H1 (cell line): ENCODE measurements around the gene ABCC10. TPM values are rescaled to one million over a fixed set of nuclear protein-coding genes. Genes with fewer than 3 reads are reported as not detected.

Source experiments
- CTCF ChIA-PET: fragments of 300-600 bp; sonication (Branson Sonifier 250); formaldehyde crosslinking; loops from one replicate; lab custom pipeline; 2021; ENCODE audit not compliant: partially characterized antibody; lab: Charles Lee
- POLR2A ChIA-PET: fragments of 300-600 bp; sonication (Branson Sonifier 250); formaldehyde crosslinking; loops from one replicate; lab custom pipeline; 2021; ENCODE audit warnings: inconsistent platforms; ENCODE audit not compliant: partially characterized antibody; lab: Charles Lee
- DNase-seq, 2 experiments: peaks; one replicate each; pipeline versions ENCODE4 v3.0.0 to v3.0.0-alpha.2; 2010 to 2022; ENCODE audit warnings: low spot score in 2 of 2, low read depth in 1 of 2, mixed read lengths in 1 of 2
- FAIRE-seq: peaks from 2 replicates; lab custom pipeline; 2011; peaks lifted over from hg19 to GRCh38; lab: Jason Lieb, UNC
- H2AFZ ChIP-seq: 2 replicates; pipeline ENCODE4 v1.8.1; 2012; ENCODE audit warnings: low read length, inconsistent platforms
- H2AK5ac ChIP-seq: 2 replicates; pipeline ENCODE4 v1.6.1; 2013; ENCODE audit warnings: low read depth, low read length
- H2BK120ac ChIP-seq: replicated peaks from 2 replicates; pipeline ENCODE3; 2013; ENCODE audit warnings: low read depth, low read length, inconsistent platforms
- H2BK12ac ChIP-seq: 2 replicates; pipeline ENCODE4 v1.6.1; 2013; ENCODE audit warnings: low read depth, low read length
- H2BK15ac ChIP-seq: 2 replicates; pipeline ENCODE4 v1.6.1; 2013; ENCODE audit warnings: low read length
- H2BK20ac ChIP-seq: 2 replicates; pipeline ENCODE4 v1.6.1; 2013; ENCODE audit warnings: low read length
- H2BK5ac ChIP-seq: 2 replicates; pipeline ENCODE4 v1.6.1; 2013; ENCODE audit warnings: low read depth, low read length
- H3K14ac ChIP-seq: 2 replicates; pipeline ENCODE4 v1.6.1; 2013; ENCODE audit warnings: inconsistent platforms; ENCODE audit not compliant: insufficient read length
- H3K18ac ChIP-seq: 2 replicates; pipeline ENCODE4 v1.6.1; 2013; ENCODE audit warnings: low read length; ENCODE audit errors: extremely low read depth
- H3K23ac ChIP-seq: 2 replicates; pipeline ENCODE4 v1.6.1; 2013; ENCODE audit warnings: inconsistent platforms; ENCODE audit not compliant: insufficient read length
- H3K23me2 ChIP-seq: 2 replicates; pipeline ENCODE4 v1.6.1; 2013; ENCODE audit warnings: low read depth, low read length
- H3K27ac ChIP-seq: 2 replicates; pipeline ENCODE4 v1.6.1; 2011; ENCODE audit warnings: low read depth, low read length, inconsistent platforms
- H3K27me3 ChIP-seq, 4 experiments: replicated peaks in 1 of 4; 1 replicate in 1 of 4; 2 replicates in 3 of 4; pipeline versions ENCODE4 v1.6.1 to v1.8.1; 2011 to 2013; ENCODE audit warnings: low read length in 3 of 4, mild to moderate bottlenecking in 3 of 4, inconsistent platforms in 2 of 4, mixed read lengths in 2 of 4, moderate library complexity in 1 of 4; ENCODE audit not compliant: control insufficient read depth in 3 of 4, insufficient read depth in 3 of 4; ENCODE audit errors: extremely low read depth in 1 of 4
- H3K36me3 ChIP-seq, 4 experiments: 2 replicates each; pipeline versions ENCODE4 v1.6.1 to v1.8.1; 2011 to 2013; ENCODE audit warnings: mild to moderate bottlenecking in 4 of 4, low read length in 3 of 4, moderate library complexity in 2 of 4, control low read depth in 1 of 4, inconsistent platforms in 1 of 4; ENCODE audit not compliant: insufficient read depth in 4 of 4, control insufficient read depth in 2 of 4
- H3K4ac ChIP-seq: replicated peaks from 2 replicates; pipeline ENCODE3; 2013; ENCODE audit warnings: low read length, low read depth, mixed read lengths, inconsistent platforms; ENCODE audit not compliant: insufficient read length
- H3K4me1 ChIP-seq, 4 experiments: replicated peaks in 1 of 4; 1 replicate in 1 of 4; 2 replicates in 3 of 4; pipeline versions ENCODE4 v1.6.1 to v1.8.1; 2011 to 2013; ENCODE audit warnings: low read length in 3 of 4, inconsistent platforms in 2 of 4, mixed read lengths in 1 of 4; ENCODE audit not compliant: insufficient read depth in 4 of 4, control insufficient read depth in 3 of 4
- H3K4me2 ChIP-seq, 2 experiments: 2 replicates each; pipeline versions ENCODE4 v1.6.1 to v1.8.1; 2011 to 2013; ENCODE audit warnings: low read depth in 2 of 2, low read length in 2 of 2, control low read depth in 1 of 2, inconsistent platforms in 1 of 2, mild to moderate bottlenecking in 1 of 2; ENCODE audit not compliant: insufficient read depth in 1 of 2
- H3K4me3 ChIP-seq, 4 experiments: fragments of 200-600, 300-600 bp in 1 of 4; sonication (generic), shearing (Covaris generic), sonication (Bioruptor Twin) in 1 of 4; 2 replicates each; pipeline versions ENCODE4 v1.5.1 to v1.8.1; 2011 to 2016; ENCODE audit warnings: low read length in 4 of 4, low read depth in 3 of 4, control low read depth in 2 of 4, inconsistent platforms in 2 of 4, mild to moderate bottlenecking in 2 of 4, mixed read lengths in 1 of 4, moderate library complexity in 1 of 4; ENCODE audit not compliant: insufficient read depth in 2 of 4; ENCODE audit errors: extremely low read depth in 1 of 4
- H3K56ac ChIP-seq: replicated peaks from 2 replicates; pipeline ENCODE3; 2013; ENCODE audit warnings: low read depth, mild to moderate bottlenecking, mixed read lengths, low read length, inconsistent platforms; ENCODE audit not compliant: insufficient read length
- H3K79me1 ChIP-seq: 2 replicates; pipeline ENCODE4 v1.6.1; 2013; ENCODE audit warnings: low read depth, low read length, control low read depth
- H3K79me2 ChIP-seq, 2 experiments: 2 replicates each; pipeline versions ENCODE4 v1.6.1 to v1.8.1; 2012 to 2013; ENCODE audit warnings: low read length in 2 of 2, mild to moderate bottlenecking in 2 of 2, inconsistent platforms in 1 of 2; ENCODE audit not compliant: insufficient read depth in 2 of 2, control insufficient read depth in 1 of 2
- H3K9ac ChIP-seq, 4 experiments: replicated peaks in 1 of 4; 1 replicate in 1 of 4; 2 replicates in 3 of 4; pipeline versions ENCODE4 v1.6.1 to v1.8.1; 2011 to 2013; ENCODE audit warnings: low read depth in 3 of 4, low read length in 3 of 4, control low read depth in 2 of 4, mild to moderate bottlenecking in 2 of 4, moderate library complexity in 2 of 4, inconsistent platforms in 1 of 4; ENCODE audit errors: extremely low read depth in 1 of 4
- H3K9me3 ChIP-seq, 2 experiments: 2 replicates each; pipeline versions ENCODE4 v1.6.1 to v1.8.1; 2012 to 2013; ENCODE audit warnings: mild to moderate bottlenecking in 2 of 2, moderate library complexity in 2 of 2, control low read depth in 1 of 2, inconsistent platforms in 1 of 2, low read depth in 1 of 2, low read length in 1 of 2, mixed read lengths in 1 of 2; ENCODE audit not compliant: insufficient read depth in 2 of 2
- H4K20me1 ChIP-seq, 2 experiments: replicated peaks in 1 of 2; 2 replicates each; pipeline versions ENCODE3 to v1.8.1; 2011 to 2013; ENCODE audit warnings: inconsistent platforms in 2 of 2, low read length in 2 of 2, mild to moderate bottlenecking in 1 of 2; ENCODE audit not compliant: insufficient read depth in 2 of 2, control insufficient read depth in 1 of 2
- H4K5ac ChIP-seq: 2 replicates; pipeline ENCODE4 v1.6.1; 2013; ENCODE audit warnings: low read length, low read depth, mixed read lengths, inconsistent platforms; ENCODE audit not compliant: insufficient read length
- H4K8ac ChIP-seq: 2 replicates; pipeline ENCODE4 v1.8.0; 2013; ENCODE audit warnings: mild to moderate bottlenecking, moderate library complexity, low read length, inconsistent platforms; ENCODE audit not compliant: insufficient read depth; ENCODE audit errors: extremely low read depth
- H4K91ac ChIP-seq: replicated peaks from 2 replicates; pipeline ENCODE3; 2013; ENCODE audit warnings: low read length, mixed read lengths, inconsistent platforms; ENCODE audit not compliant: insufficient read length
- ASH2L ChIP-seq: fragments of 200-600, 300-600 bp; sonication (generic); IDR thresholded peaks from one replicate; pipeline ENCODE4 v1.7.1; 2017; ENCODE audit warnings: low read length
- CREB1 ChIP-seq: IDR thresholded peaks from 2 replicates; pipeline ENCODE4 v1.6.1; 2012; ENCODE audit warnings: inconsistent platforms
- CTBP2 ChIP-seq: IDR thresholded peaks from 2 replicates; pipeline ENCODE4 v1.7.0; 2011; ENCODE audit warnings: borderline replicate concordance, mild to moderate bottlenecking, moderate library complexity, mixed read lengths, low read length; ENCODE audit not compliant: insufficient read depth, insufficient read length
- KDM1A ChIP-seq: fragments of 200-600, 300-600 bp; sonication (generic); IDR thresholded peaks from 2 replicates; pipeline ENCODE4 v1.7.1; 2016; ENCODE audit warnings: mild to moderate bottlenecking, low read length, borderline replicate concordance
- KDM4A ChIP-seq: IDR thresholded peaks from one replicate; pipeline ENCODE4 v1.7.1; 2012; ENCODE audit warnings: low read depth, mild to moderate bottlenecking, moderate library complexity, low read length, inconsistent platforms; ENCODE audit not compliant: severe bottlenecking
- RBBP5 ChIP-seq: IDR thresholded peaks from 2 replicates; pipeline ENCODE4 v1.7.1; 2012; ENCODE audit warnings: low read depth, mild to moderate bottlenecking, inconsistent platforms, low read length, moderate library complexity, borderline replicate concordance
- RFX5 ChIP-seq: IDR thresholded peaks from 2 replicates; pipeline ENCODE4 v1.6.1; 2011; ENCODE audit warnings: low read depth, low read length, improper control_type of control experiment, borderline replicate concordance
- SAP30 ChIP-seq: fragments of 300-600 bp; sonication (generic); IDR thresholded peaks from 2 replicates; pipeline ENCODE4 v1.7.1; 2012; ENCODE audit warnings: low read length, moderate library complexity, mild to moderate bottlenecking, inconsistent platforms; ENCODE audit not compliant: insufficient read depth, insufficient replicate concordance
- YY1 ChIP-seq: IDR thresholded peaks from 2 replicates; pipeline ENCODE4 v1.6.1; 2011; ENCODE audit warnings: low read depth, mild to moderate bottlenecking, low read length
- WGBS, 2 experiments: shearing (Covaris generic) in 1 of 2; methylation state at CpG; one replicate each; pipeline versions ENCODE4 v1.1.6 to v1.1.7; 2013 to 2015; ENCODE audit warnings: low lambda C conversion rate in 2 of 2, mixed read lengths in 2 of 2, inconsistent platforms in 1 of 2, low coverage in 1 of 2, missing lambda C conversion rate in 1 of 2; ENCODE audit not compliant: insufficient replicate concordance in 2 of 2, insufficient coverage in 1 of 2, insufficient read length in 1 of 2; ENCODE audit errors: extremely low coverage in 1 of 2, missing lambda C conversion rate in 1 of 2; 5-methylcytosine and 5-hydroxymethylcytosine counted together
- polyA plus RNA-seq, 7 experiments: library from polyadenylated mRNA; depleted of rRNA in 3 of 7; stranded (reverse) in 5 of 7; unstranded in 2 of 7; fragments of >200 nt in 5 of 7; fragments of 200-250 nt in 2 of 7; gene quantifications; 1 replicate in 5 of 7; 2 replicates in 1 of 7; 4 replicates in 1 of 7; pipeline versions ENCODE4 v1.2.1 to v1.2.3, GENCODE V29; 2011 to 2013; ENCODE audit warnings: missing spikeins in 2 of 7, mixed read lengths in 2 of 7
- total RNA-seq: library from RNA; stranded (reverse); fragmentation: NEBNext Ultra II Directional; extraction: Animal tissue kit (Norgen Biotek cat#: 25700); gene quantifications from 2 replicates; pipeline ENCODE4 v1.2.1, GENCODE V29; 2021
- TF ChIP-seq, protein P1 (sequence below): IDR thresholded peaks from 2 replicates; pipeline ENCODE4 v1.6.1; 2012; ENCODE audit warnings: low read length, inconsistent platforms
- TF ChIP-seq, protein P2 (sequence below): IDR thresholded peaks from 2 replicates; pipeline ENCODE4 v1.6.1; 2012; ENCODE audit warnings: inconsistent platforms

ABCC10 gene
- total and polyA plus RNA-seq, 2 of the 8 experiments (the other 6 are each of a cell fraction or from before 2014, with no cell fraction given): 15.5 to 24.6 TPM

DNA sequence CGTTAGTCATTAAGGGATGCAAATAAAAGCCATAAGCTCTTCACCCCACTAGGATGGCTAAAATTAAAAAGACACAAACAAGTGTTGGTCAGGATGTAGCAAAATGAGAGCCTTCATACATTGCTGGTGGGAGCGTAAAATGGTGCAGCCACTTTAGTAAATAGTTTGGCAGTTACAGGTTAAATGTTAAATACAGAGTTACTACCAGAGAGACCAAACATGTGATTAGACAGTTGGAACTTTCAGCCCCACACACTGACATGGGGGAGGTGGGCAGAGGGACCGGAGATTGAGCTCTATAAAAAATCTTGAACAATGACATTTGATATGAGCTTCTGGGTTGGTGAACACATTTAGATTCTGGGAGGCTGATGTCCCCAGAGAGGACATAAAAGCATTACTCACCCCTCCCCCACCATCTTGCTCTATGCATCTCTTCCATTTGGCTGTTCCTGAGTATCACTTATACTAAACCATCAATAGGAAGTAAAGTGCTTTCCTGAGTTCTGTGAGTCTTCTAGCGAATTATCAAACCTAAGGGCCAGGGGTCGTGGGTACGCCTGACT is 37.5 kb upstream of the ABCC10 start:
- H3K9me3 ChIP-seq: no peaks in the 10 kb centered on the region
- 87% methylated on average over 6 of the region's 6 CpGs; no CpG with 5 or more reads in 1 of the 2 experiments for WGBS, 2 experiments
- no peak overlapping the region for H3K9ac ChIP-seq
- no peak overlapping the region for H3K4me3 ChIP-seq
- no peak overlapping the region for H2BK15ac ChIP-seq
- H3K4me2 ChIP-seq: no peak overlapping the region
- H3K4ac ChIP-seq: no peak overlapping the region
- no peak for FAIRE-seq
- DNase-seq: no peak
- no peak overlapping the region for H2BK12ac ChIP-seq
- H2BK5ac ChIP-seq: no peak overlapping the region
- no peak overlapping the region for H2BK120ac ChIP-seq
- H3K79me2 ChIP-seq: no peaks in the 10 kb centered on the region
- H4K91ac ChIP-seq: no peak overlapping the region
- no peak overlapping the region for H3K23ac ChIP-seq
- ChIA-PET POLR2A (interaction anchor here (0.6 to 1.4 kb wide), 5 partner anchors 14 to 142 kb away, joined by 3 to 4 read pairs (median 3); partner anchors contain the start of genes TJAP1 and ZNF318), CTCF (interaction anchor here (0.7 to 2.9 kb wide), 15 partner anchors 8 to 126 kb away, joined by 3 to 12 read pairs (median 4); partner anchors contain the start of genes CRIP3 and ZNF318)
- H3K27me3 ChIP-seq: no peaks in the 10 kb centered on the region; a peak in 2 of 7 replicates
- no peaks in the 10 kb centered on the region for H3K36me3 ChIP-seq
- no peaks in the 10 kb centered on the region for H3K23me2 ChIP-seq
- H4K5ac ChIP-seq: no peak overlapping the region
- H3K14ac ChIP-seq: peak overlapping the region; percentile 32
- no peaks in the 10 kb centered on the region for H3K79me1 ChIP-seq
- no peak overlapping the region for H2BK20ac ChIP-seq
- H2AFZ ChIP-seq: no peak overlapping the region
- no peak overlapping the region for H4K8ac ChIP-seq
- no peaks in the 10 kb centered on the region for H3K4me1 ChIP-seq
- H4K20me1 ChIP-seq: no peaks in the 10 kb centered on the region
- no peak overlapping the region for H2AK5ac ChIP-seq
- H3K56ac ChIP-seq: no peak overlapping the region
- no peak overlapping the region for H3K18ac ChIP-seq
- no peak overlapping the region for H3K27ac ChIP-seq
- TF ChIP-seq SAP30 (no peak), YY1 (no peak), RBBP5 (no peak), CREB1 (no peak), KDM1A (no peak), RFX5 (no peak), ASH2L (no peak), CTBP2 (no peak), KDM4A (no peak)
- TF ChIP-seq, protein P1, sequence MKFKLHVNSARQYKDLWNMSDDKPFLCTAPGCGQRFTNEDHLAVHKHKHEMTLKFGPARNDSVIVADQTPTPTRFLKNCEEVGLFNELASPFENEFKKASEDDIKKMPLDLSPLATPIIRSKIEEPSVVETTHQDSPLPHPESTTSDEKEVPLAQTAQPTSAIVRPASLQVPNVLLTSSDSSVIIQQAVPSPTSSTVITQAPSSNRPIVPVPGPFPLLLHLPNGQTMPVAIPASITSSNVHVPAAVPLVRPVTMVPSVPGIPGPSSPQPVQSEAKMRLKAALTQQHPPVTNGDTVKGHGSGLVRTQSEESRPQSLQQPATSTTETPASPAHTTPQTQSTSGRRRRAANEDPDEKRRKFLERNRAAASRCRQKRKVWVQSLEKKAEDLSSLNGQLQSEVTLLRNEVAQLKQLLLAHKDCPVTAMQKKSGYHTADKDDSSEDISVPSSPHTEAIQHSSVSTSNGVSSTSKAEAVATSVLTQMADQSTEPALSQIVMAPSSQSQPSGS: no peak
- TF ChIP-seq, protein P2, sequence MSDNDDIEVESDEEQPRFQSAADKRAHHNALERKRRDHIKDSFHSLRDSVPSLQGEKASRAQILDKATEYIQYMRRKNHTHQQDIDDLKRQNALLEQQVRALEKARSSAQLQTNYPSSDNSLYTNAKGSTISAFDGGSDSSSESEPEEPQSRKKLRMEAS: no peak
